ENCODE data around the gene UNC5B.

DNA sequence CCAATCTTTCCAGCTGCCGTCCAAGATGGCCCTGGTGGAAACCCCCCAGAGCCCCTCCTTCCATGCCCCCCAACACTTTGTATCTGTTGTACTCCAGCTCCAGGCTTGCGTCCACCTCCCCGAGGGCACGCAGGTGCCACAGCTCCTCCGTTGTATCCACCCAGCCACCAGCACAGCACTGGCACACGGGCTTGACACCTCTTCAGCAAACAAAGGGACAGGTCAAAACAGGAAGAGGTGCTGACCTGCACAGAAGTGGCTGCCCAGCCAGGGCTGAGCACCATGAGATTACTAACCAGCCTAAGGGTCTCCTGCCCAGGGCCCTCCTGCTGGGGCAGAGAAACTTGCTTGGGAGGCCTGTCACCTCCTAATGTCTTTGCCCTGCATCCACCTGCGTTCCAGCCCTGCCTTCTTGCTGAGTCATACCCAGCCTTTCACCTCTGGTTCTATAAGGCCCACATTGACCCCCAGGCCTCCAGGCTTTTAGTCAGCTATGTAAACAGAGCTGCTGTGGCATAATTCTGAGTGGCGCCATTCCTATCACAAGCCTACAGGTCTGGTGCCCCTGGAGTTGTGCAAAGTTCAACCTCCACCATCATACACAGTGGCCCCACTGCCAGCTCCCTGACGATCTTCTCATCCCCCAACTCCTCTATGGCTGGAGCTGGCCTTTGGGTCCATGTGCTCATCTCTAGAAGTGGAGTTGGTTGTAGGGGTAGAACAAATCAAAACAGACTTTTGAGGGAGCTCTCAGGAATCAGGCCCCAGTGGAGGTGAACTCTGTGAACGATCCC, 127.6 kb downstream of the UNC5B start:
- no peak for TF ChIP-seq CTCF (IDR thresholded peaks at IDR 0.05)
- TF ChIP-seq POLR2AphosphoS5 (IDR thresholded peaks at IDR 0.05) = no peak
- TF ChIP-seq POLR2A (IDR thresholded peaks at IDR 0.05) = no peak
- TF ChIP-seq EP300 (IDR thresholded peaks at IDR 0.05) = no peak

Measured in upper lobe of left lung (tissue), 4 donors.